Esophagus muscularis mucosa (tissue), 3 donors: ENCODE results near the gene NTRK1.

Experiments used
- POLR2A ChIP-seq: fragments of 450-650 bp; IDR thresholded peaks from one replicate; pipeline ENCODE4 v1.6.1; 2017; ENCODE audit warnings: antibody characterized with exemption, moderate library complexity, mild to moderate bottlenecking, low read depth
- TF ChIP-seq, protein P1 (sequence below), 3 experiments: fragments of 200-600 bp in 2 of 3; fragments of 450-650 bp in 1 of 3; sonication (generic) in 2 of 3; IDR thresholded peaks; one replicate each; pipeline ENCODE4 v1.5.1; 2017 to 2019; ENCODE audit warnings: antibody characterized with exemption in 3 of 3, mild to moderate bottlenecking in 2 of 3, moderate library complexity in 1 of 3

DNA sequence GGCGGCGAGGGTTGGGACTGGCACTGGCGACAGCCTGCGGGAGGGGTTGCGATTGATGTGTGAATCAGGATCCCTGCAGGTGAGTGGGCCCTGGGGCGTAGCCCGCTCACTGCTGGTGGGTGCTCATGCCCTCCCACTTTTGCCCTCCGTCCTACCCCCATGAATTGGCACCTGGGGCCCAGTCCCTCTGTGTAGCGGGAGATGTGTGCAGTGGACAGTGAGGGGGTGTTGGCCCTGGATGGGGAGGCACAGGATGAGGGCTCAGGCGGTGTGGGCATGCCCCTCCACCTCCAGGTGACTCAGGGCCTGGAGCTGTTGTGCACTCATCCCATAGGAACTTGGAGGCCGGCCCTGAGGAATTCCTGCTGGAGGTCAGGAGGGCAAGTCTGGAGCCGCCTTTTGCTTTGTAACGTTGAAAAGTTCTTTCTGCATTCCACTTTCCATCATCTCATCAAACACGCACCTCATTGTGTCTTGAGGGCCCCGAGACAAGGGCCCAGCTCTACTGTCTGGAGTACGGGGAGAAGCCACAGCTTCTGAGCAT is 35.9 kb downstream of the NTRK1 start:
- TF ChIP-seq POLR2A = no peak
- TF ChIP-seq, protein P1, sequence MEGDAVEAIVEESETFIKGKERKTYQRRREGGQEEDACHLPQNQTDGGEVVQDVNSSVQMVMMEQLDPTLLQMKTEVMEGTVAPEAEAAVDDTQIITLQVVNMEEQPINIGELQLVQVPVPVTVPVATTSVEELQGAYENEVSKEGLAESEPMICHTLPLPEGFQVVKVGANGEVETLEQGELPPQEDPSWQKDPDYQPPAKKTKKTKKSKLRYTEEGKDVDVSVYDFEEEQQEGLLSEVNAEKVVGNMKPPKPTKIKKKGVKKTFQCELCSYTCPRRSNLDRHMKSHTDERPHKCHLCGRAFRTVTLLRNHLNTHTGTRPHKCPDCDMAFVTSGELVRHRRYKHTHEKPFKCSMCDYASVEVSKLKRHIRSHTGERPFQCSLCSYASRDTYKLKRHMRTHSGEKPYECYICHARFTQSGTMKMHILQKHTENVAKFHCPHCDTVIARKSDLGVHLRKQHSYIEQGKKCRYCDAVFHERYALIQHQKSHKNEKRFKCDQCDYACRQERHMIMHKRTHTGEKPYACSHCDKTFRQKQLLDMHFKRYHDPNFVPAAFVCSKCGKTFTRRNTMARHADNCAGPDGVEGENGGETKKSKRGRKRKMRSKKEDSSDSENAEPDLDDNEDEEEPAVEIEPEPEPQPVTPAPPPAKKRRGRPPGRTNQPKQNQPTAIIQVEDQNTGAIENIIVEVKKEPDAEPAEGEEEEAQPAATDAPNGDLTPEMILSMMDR (IDR thresholded peaks at IDR 0.05) = no peak
